ENCODE data around the gene CD207.

CD207 gene

GRCh38 chr2:70832386-70832785 is 3.2 kb downstream of the CD207 start:
- intact Hi-C loops (cut with DNase I): no loop called here

GRCh38 chr2:70831861-70832260 is 3.8 kb downstream of the CD207 start:
- peak in 1 of 42 donors; percentile 28 for DNase-seq
- intact Hi-C loops (cut with DNase I): no loop called here

More at GRCh38 chr2:70832386-70832785, 3.2 kb downstream of the CD207 start:
- peak in 1 of 42 donors; percentile 7 for DNase-seq

- intact Hi-C loops (cut with DNase I): no loop called here
- DNase-seq: no peak
Measured at GRCh38 chr2:70830366-70830765, 5.2 kb downstream of the CD207 start.

GRCh38 chr2:70829916-70830315 is 5.7 kb downstream of the CD207 start:
- intact Hi-C loops (cut with DNase I): no loop called here
- DNase-seq: no peak

GRCh38 chr2:70828914-70829824 is 6.4 kb downstream of the CD207 start:
- intact Hi-C loops (cut with DNase I): no loop called here
- no peak for DNase-seq

GRCh38 chr2:70828115-70828514 is 7.5 kb downstream of the CD207 start:
- intact Hi-C loops (cut with DNase I): no loop called here
- no peak for DNase-seq

GRCh38 chr2:70827388-70827787 is 8.2 kb downstream of the CD207 start:
- intact Hi-C loops (cut with DNase I): no loop called here
- no peak for DNase-seq

- intact Hi-C loops (cut with DNase I): no loop called here
- no peak for DNase-seq
Measured at GRCh38 chr2:70826696-70827350, 8.8 kb downstream of the CD207 start.

GRCh38 chr2:70823249-70823648 is 12.4 kb downstream of the CD207 start:
- intact Hi-C loops (cut with DNase I): no loop called here
- DNase-seq: no peak

GRCh38 chr2:70822843-70823242 is 12.8 kb downstream of the CD207 start:
- DNase-seq: peak in 1 of 42 donors; percentile 9
- intact Hi-C loops (cut with DNase I): no loop called here

- intact Hi-C loops (cut with DNase I): no loop called here
- DNase-seq: no peak
Measured at GRCh38 chr2:70820499-70820898, 15.1 kb downstream of the CD207 start, which contains the start of gene CLEC4F. Gene CLEC4F, minus strand, starts transcription at chr2:70820599. Its CDS starts 76 bp downstream, at chr2:70820523.

GRCh38 chr2:70817284-70817954 is 18.2 kb downstream of the CD207 start:
- DNase-seq: no peak
- intact Hi-C loops (cut with DNase I): no loop called here

GRCh38 chr2:70816726-70817125 is 18.9 kb downstream of the CD207 start:
- intact Hi-C loops (cut with DNase I): no loop called here
- DNase-seq: no peak

GRCh38 chr2:70808983-70809958 is 26.3 kb downstream of the CD207 start:
- no peak for DNase-seq
- intact Hi-C loops (cut with DNase I): no loop called here

GRCh38 chr2:70807828-70808118 is 27.8 kb downstream of the CD207 start:
- no peak for DNase-seq
- intact Hi-C loops (cut with DNase I): no loop called here

GRCh38 chr2:70807102-70807827 is 28.4 kb downstream of the CD207 start:
- intact Hi-C loops (cut with DNase I): no loop called here
- DNase-seq: no peak

- DNase-seq: no peak
- intact Hi-C loops (cut with DNase I): no loop called here
Measured at GRCh38 chr2:70806620-70807019, 29.0 kb downstream of the CD207 start.

- intact Hi-C loops (cut with DNase I): no loop called here
Measured at GRCh38 chr2:70806013-70806412, 29.6 kb downstream of the CD207 start.

More at GRCh38 chr2:70806013-70806412, 29.6 kb downstream of the CD207 start:
- DNase-seq: no peak

Data from head of caudate nucleus (tissue), 42 donors.